Tibial nerve (tissue), 3 donors: ENCODE data around the gene AKT1S1.

Experiments
- POLR2A ChIP-seq, 2 donors: fragments of 450-650 bp; IDR thresholded peaks; one replicate each; pipeline ENCODE4 v1.6.1; 2017; ENCODE audit warnings: antibody characterized with exemption in 2 of 2, mild to moderate bottlenecking in 2 of 2, moderate library complexity in 2 of 2
- TF ChIP-seq, protein P1 (sequence below), 5 experiments: fragments of 200-600 bp in 3 of 5; fragments of 450-650 bp in 2 of 5; sonication (generic) in 3 of 5; IDR thresholded peaks; one replicate each; pipeline ENCODE4 v1.5.1; 2016 to 2019; ENCODE audit warnings: antibody characterized with exemption in 5 of 5, mild to moderate bottlenecking in 3 of 5, moderate library complexity in 2 of 5

DNA sequence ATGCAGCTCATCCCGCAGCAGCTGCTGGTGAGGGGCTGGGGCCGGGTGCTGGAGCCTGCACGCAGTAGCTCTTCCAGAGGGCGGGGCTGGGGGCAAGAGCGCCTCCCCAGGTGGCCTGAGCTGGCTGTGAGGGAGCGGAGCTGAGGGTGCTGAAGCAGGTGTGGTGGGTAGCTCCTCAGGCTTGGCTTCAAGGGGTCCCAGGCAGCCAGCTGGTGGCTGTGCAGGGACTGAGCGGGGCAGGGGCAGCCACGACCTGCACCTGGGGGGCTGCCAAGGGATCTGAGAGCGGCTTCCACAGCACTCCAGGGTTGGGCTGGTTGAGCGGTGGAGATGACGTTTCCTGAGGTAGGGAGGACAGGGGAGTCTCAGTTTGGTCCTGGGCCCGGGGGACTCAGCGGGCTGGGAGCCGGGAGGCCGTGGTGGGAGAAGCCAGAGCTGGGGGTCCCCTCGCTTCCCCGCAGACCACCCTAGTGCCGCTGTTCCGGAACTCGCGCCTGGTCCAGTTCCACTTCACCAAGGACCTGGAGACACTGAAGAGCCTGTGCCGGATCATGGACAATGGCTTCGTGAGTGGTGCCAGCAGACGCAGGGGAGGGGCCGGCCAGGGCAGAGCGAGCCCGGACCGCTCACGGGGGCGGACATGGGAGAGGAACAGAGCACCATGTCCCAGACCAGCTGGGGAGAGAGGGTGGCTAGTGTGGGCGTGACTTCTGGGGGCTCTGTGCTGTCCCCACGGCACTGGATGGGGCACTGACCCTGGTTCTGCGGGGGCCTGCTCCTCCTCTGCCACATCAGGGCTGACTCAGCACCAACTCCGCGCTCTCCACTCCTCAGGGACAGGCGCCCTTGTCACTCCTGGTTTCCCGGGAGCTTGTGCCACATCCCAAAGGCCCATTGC lies 18.8 kb downstream of the AKT1S1 start:
- TF ChIP-seq POLR2A (IDR thresholded peaks at IDR 0.05): no peak
- TF ChIP-seq, protein P1, sequence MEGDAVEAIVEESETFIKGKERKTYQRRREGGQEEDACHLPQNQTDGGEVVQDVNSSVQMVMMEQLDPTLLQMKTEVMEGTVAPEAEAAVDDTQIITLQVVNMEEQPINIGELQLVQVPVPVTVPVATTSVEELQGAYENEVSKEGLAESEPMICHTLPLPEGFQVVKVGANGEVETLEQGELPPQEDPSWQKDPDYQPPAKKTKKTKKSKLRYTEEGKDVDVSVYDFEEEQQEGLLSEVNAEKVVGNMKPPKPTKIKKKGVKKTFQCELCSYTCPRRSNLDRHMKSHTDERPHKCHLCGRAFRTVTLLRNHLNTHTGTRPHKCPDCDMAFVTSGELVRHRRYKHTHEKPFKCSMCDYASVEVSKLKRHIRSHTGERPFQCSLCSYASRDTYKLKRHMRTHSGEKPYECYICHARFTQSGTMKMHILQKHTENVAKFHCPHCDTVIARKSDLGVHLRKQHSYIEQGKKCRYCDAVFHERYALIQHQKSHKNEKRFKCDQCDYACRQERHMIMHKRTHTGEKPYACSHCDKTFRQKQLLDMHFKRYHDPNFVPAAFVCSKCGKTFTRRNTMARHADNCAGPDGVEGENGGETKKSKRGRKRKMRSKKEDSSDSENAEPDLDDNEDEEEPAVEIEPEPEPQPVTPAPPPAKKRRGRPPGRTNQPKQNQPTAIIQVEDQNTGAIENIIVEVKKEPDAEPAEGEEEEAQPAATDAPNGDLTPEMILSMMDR (IDR thresholded peaks at IDR 0.05): no peak
